PC-3 (cell line): ENCODE results near the gene HNRNPUL2. TPM values are rescaled to one million over a fixed set of nuclear protein-coding genes. Genes with fewer than 3 reads are reported as not detected.

Experiments used
- ATAC-seq: fragments of 200-7000 bp; cut with Tn5 transposase; 2 replicates; pipeline ENCODE4 v1.9.1; 2020; ENCODE audit warnings: mild to moderate bottlenecking, moderate library complexity
- BruUV-seq: library from RNA; stranded (reverse); fragments of 400-500 nt; replicated peaks from 2 replicates; lab custom pipeline; 2021; lab: Mats Ljungman, UMichigan
- CTCF ChIA-PET: fragments of 300-600 bp; sonication (Branson Sonifier 250); formaldehyde crosslinking; loops from one replicate; lab custom pipeline; 2022; ENCODE audit warnings: antibody characterized with exemption; lab: Charles Lee
- POLR2A ChIA-PET: fragments of 300-600 bp; sonication (Branson Sonifier 250); formaldehyde crosslinking; loops from one replicate; lab custom pipeline; 2022; ENCODE audit warnings: antibody characterized with exemption; ENCODE audit not compliant: unreplicated experiment; lab: Charles Lee
- DNase-seq: peaks from one replicate; pipeline ENCODE4 v3.0.0-alpha.2; 2015
- H2AFZ ChIP-seq: fragments of 300-600 bp; sonication (generic); 2 replicates; pipeline ENCODE4 v1.6.0; 2016; ENCODE audit warnings: antibody characterized with exemption, low read length
- H3F3A ChIP-seq: fragments of 300-600 bp; sonication (generic); one replicate; pipeline ENCODE4 v1.6.0; 2017; ENCODE audit warnings: antibody characterized with exemption, low read length, control low read depth, mild to moderate bottlenecking; ENCODE audit not compliant: unreplicated experiment
- H3K27ac ChIP-seq: fragments of 300-600 bp; sonication (generic); 2 replicates; pipeline ENCODE4 v1.5.1; 2016; ENCODE audit warnings: mild to moderate bottlenecking, low read length
- H3K27me3 ChIP-seq: fragments of 300-600 bp; sonication (generic); 2 replicates; pipeline ENCODE4 v1.6.1; 2016; ENCODE audit warnings: low read length, mixed read lengths
- H3K36me3 ChIP-seq: fragments of 300-600 bp; sonication (generic); 2 replicates; pipeline ENCODE4 v1.6.1; 2016; ENCODE audit warnings: low read depth, mixed run types, low read length, mixed read lengths
- H3K4me1 ChIP-seq: fragments of 300-600 bp; sonication (generic); 2 replicates; pipeline ENCODE4 v1.5.1; 2016; ENCODE audit warnings: low read length; ENCODE audit not compliant: insufficient read depth
- H3K4me2 ChIP-seq: fragments of 300-600 bp; sonication (generic); 2 replicates; pipeline ENCODE4 v1.6.0; 2016; ENCODE audit warnings: low read length
- H3K4me3 ChIP-seq: fragments of 300-600 bp; sonication (generic); 2 replicates; pipeline ENCODE4 v1.5.1; 2016; ENCODE audit warnings: mild to moderate bottlenecking, low read length, mixed read lengths
- H3K79me2 ChIP-seq: fragments of 300-600 bp; sonication (generic); 2 replicates; pipeline ENCODE4 v1.6.1; 2017; ENCODE audit warnings: low read length, mixed read lengths
- H3K9ac ChIP-seq: fragments of 300-600 bp; sonication (generic); 2 replicates; pipeline ENCODE4 v1.6.0; 2016; ENCODE audit warnings: mild to moderate bottlenecking, low read length
- H3K9me2 ChIP-seq: fragments of 300-600 bp; sonication (generic); replicated peaks from 2 replicates; pipeline ENCODE4 v1.6.1; 2016; ENCODE audit warnings: mixed run types, low read length, mixed read lengths
- H3K9me3 ChIP-seq: fragments of 300-600 bp; sonication (generic); 2 replicates; pipeline ENCODE4 v1.6.1; 2016; ENCODE audit warnings: low read length, mixed read lengths
- H4K20me1 ChIP-seq: fragments of 300-600 bp; sonication (generic); 2 replicates; pipeline ENCODE4 v1.6.1; 2016; ENCODE audit warnings: low read length, mixed read lengths
- CTCF ChIP-seq: fragments of 300-600 bp; sonication (generic); conservative IDR thresholded peaks from 2 replicates; pipeline ENCODE4 v1.5.1; 2017; ENCODE audit warnings: antibody characterized with exemption, low read depth, mild to moderate bottlenecking, low read length
- EZH2 ChIP-seq: fragments of 300-600 bp; sonication (generic); IDR thresholded peaks from one replicate; pipeline ENCODE4 v1.6.1; 2017; ENCODE audit warnings: antibody characterized with exemption, mild to moderate bottlenecking, low read length; ENCODE audit not compliant: unreplicated experiment
- EZH2phosphoT487 ChIP-seq: fragments of 300-600 bp; sonication (generic); IDR thresholded peaks from 2 replicates; pipeline ENCODE4 v1.6.1; 2018; ENCODE audit warnings: mild to moderate bottlenecking, antibody characterized with exemption, low read length, borderline replicate concordance
- intact Hi-C: fragments of 100-400 bp; cut with micrococcal nuclease; formaldehyde crosslinking; loops from 2 replicates; pipeline ENCODE4 v1.9.0; 2023
- total RNA-seq: library from RNA; depleted of rRNA; stranded (reverse); fragments of >200 nt; gene quantifications from 2 replicates; pipeline ENCODE4 v1.2.3, GENCODE V29; 2014

The HNRNPUL2 gene
- total RNA-seq, 1 experiment from 2014 or later, result 15.5 TPM

- intact Hi-C loops, result loop anchor here (2.0 to 10.0 kb wide), 4 partner anchors 50 to 1458 kb away; partner anchors contain the start of genes SLC3A2, STIP1 and UBXN1
- Histone ChIP-seq H4K20me1 (peaks cover 43% of the 10 kb centered on the region), H3K9me2 (no peaks in the 10 kb centered on the region), H3K27ac (peak overlapping the region; percentile 90), H2AFZ (peak overlapping the region; percentile 62; the same call in 1 of the 2 replicates), H3K79me2 (peaks cover 80% of the 10 kb centered on the region), H3F3A (no peaks in the 10 kb centered on the region), H3K4me3 (peak overlapping the region; percentile 91), H3K4me1 (peaks cover 9% of the 10 kb centered on the region), H3K9me3 (no peaks in the 10 kb centered on the region), H3K27me3 (no peaks in the 10 kb centered on the region), H3K36me3 (peaks cover 28% of the 10 kb centered on the region), H3K9ac (peak overlapping the region; percentile 85), H3K4me2 (peak overlapping the region; percentile 88)
- no TSS peak for BruUV-seq
- no peak for DNase-seq
- TF ChIP-seq CTCF (no peak), EZH2 (no peak), EZH2phosphoT487 (no peak)
- ChIA-PET CTCF (interaction anchor here (0.6 to 1.5 kb wide), 2 partner anchors 21 to 60 kb away, joined by 3 to 9 read pairs; partner anchors contain the start of gene TMEM179B), POLR2A (interaction anchor here (0.5 to 2.8 kb wide), 9 partner anchors 27 to 1513 kb away, joined by 3 to 19 read pairs (median 5); partner anchors contain the start of genes LBHD1, TAF6L, TMEM179B and UQCC3)
- no peak; the same call in 1 of the 2 replicates for ATAC-seq
Measured at GRCh38 chr11:62726915-62727164, 417 bp downstream of the HNRNPUL2 start.

- Histone ChIP-seq H3K79me2 (peaks cover 82% of the 10 kb centered on the region), H3K27me3 (no peaks in the 10 kb centered on the region), H4K20me1 (peaks cover 46% of the 10 kb centered on the region), H3K9ac (peak overlapping the region; percentile 85), H2AFZ (peak overlapping the region; percentile 62; the same call in 1 of the 2 replicates), H3K4me3 (peak overlapping the region; percentile 91), H3K9me2 (no peaks in the 10 kb centered on the region), H3K4me2 (peak overlapping the region; percentile 88), H3K36me3 (peaks cover 33% of the 10 kb centered on the region), H3K27ac (peak overlapping the region; percentile 90), H3K4me1 (peaks cover 9% of the 10 kb centered on the region), H3F3A (no peaks in the 10 kb centered on the region), H3K9me3 (no peaks in the 10 kb centered on the region)
- POLR2A ChIA-PET, result interaction anchor here (0.6 to 2.8 kb wide), 7 partner anchors 28 to 136 kb away, joined by 3 to 19 read pairs (median 5); partner anchors contain the start of gene ZBTB3
- no peak for TF ChIP-seq EZH2phosphoT487
- TF ChIP-seq EZH2, result no peak
- no peak for TF ChIP-seq CTCF
- CTCF ChIA-PET, result interaction anchor here (1.5 kb wide), 1 partner anchor 61 kb away, joined by 9 read pairs; the partner anchor contains the start of gene TMEM179B
- ATAC-seq (no peak), DNase-seq (no peak)
- intact Hi-C loops, result loop anchor here (2.0 to 10.0 kb wide), 4 partner anchors 49 to 1458 kb away; partner anchors contain the start of genes SLC3A2, STIP1 and UBXN1
- no TSS peak for BruUV-seq
Measured at GRCh38 chr11:62726156-62726914, 922 bp downstream of the HNRNPUL2 start.
